NCI-H187 (cell line): ENCODE data around the gene CNBP.
"Not testable (repeated sequence)": the region's sequence is repeated elsewhere in the genome, so short reads cannot be mapped to it uniquely, and the experiment has no call there.

Experiments used
- DNase-seq, 2 experiments: peaks; one replicate each; lab custom pipeline; 2025; lab: John Stamatoyannopoulos, UW

The CNBP gene

DNA sequence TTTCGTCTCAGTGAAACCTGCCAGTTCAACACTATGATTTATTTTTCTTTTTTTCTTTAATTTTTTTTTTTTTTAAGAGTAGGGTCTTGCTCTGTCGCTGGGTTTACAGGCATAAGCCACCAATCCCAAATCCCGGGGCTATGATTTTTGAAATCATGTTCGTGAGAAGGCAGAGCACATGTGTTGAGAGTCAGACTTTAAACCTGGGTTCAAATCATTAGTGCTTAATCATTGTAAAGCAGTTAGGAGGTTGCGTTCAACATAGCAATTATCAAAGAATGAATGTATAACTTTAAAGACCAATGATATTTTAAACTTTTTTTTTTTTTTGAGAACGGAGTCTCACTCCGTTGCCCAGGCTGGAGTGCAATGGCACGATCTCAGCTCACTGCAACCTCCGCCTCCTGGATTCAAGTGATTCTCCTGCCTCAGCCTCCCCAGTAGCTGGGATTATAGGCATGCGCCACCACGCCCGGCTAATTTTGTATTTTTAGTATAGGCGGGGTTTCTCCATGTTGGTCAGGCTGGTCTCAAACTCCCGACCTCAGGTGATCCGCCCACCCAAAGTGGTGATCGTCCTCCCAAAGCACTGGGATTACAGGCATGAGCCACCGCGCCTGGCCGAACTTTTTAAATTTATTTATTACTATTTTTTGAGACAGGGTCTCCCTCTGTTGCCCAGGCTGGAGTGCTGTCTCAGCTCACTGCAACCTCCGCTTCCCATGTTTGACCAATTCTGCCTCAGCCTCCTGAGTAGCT, 1.3 kb upstream of the CNBP start:
- DNase-seq, result not testable (repeated sequence)

DNA sequence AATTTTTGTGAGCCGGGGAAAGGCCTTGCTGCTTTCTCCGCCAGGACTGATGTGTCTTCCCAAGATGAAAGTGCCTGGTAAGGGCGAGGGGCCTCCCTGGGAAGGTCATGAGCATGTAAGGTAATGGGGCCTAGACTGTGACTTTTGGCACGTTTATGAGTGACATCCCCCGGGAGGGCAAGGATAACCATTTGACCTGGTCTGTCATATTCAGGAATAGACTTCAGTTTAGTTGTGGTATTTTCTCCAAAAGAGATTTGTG, 631 bp upstream of the CNBP start:
- DNase-seq, result no peak

DNA sequence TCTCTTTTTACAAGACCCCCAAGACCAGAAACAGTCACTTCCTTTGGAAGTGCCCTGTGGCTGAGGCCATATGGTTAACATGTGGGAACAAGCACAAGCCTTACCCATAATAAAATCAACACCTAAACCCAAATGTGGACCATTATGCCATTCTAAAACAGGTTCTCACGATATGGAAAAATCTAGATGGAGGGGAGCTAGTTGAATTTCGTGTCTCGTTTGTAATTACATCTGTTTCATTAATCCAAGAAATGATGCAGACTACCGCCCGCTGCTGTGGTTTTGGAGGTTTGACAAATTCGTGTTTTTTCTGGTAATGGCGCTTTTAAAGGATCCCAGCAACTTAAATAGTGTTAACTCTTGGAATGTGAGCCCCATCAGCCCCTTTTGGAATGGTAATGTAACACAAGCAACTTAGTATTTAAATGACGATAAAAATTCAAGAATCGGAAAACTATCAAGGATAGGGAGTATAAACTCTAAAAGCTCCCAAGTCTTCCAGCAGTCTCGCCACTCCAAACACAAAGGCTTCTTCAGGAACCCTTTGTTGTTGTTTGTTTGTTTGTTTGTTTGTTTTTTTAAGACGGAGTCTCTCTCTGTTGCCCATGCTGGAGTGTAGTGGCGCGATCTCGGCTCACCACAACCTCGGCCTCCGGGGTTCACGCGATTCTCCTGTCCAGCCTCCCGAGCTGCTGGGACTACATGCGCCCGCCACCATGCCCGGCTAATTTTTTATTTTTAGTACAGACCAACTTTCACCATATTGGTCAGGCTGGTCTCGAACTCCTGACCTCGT, 1.1 kb downstream of the CNBP start:
- no peak for DNase-seq

DNA sequence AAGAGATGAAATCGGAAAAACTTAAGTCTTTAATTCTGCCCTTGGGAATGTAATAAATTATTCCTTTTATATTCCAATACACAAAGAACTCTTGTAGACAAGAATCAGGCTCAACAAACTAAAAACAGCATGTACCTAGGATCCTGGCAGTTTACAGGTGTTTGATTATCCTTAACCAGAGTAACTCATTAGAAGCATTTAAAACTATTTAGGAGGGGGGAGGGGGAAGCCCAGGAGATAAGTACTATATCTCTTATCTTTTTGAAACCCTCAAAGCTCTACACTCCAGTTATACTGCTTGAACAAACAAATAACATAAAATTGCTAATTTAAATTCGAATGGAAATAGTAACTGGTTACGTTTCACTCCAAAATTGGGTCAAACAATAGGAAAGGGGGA, 1.9 kb downstream of the CNBP start:
- no peak for DNase-seq

DNA sequence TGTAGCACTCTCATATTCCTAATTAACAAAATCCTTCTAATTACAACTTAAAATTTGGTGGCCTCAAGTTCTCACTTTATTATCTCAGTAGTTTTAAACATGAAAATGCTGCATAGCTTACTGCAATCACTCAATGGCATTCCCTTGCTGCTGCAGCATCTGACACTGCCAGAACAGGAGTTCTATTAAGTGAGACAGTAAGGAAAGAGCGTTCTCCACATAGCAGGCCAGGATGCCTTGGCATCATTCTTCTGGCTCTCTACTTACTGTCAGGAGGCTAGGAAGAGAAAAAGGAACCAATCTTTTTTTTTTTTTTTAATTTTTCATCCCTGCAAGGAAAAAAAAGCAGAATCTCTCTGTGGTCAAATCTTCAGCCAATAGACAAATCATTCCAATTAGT, 3.2 kb downstream of the CNBP start:
- DNase-seq, result no peak

DNA sequence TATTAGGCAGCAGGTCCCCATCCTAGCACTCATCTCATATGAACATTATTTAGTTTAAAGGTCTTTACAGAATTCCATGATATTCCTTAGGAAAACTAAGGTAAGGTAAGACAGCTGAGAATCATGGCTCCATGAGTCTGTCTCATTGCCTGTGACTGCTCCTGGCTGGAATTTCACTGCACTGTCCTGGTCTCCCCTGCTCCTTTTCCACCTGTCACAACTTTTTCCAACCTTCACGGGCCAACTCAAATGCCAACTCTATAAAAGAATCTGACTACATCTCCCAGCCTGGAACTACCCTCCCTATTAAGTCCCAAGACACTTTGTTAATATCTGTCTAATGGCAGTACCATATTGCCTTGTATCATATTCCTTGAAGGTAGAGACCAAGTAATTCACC, 7.6 kb downstream of the CNBP start:
- no peak for DNase-seq

DNA sequence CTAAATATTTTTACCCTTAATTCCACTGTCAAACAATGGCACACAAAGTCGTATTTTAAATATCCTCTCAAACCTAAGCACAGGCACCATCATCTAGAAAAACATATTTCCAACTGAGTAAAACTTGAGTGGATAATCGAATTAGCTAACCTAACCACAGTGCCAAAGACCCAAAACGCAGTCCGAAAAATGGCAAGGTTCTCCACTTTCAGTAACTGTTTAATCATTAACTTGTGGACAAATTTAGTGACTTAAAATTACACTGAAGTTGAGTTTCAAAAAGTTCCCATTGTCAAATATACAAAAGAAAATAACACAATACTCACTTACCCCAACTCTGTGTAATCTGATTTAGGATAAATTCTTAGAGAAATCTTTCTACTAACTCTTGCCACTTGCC, 10.0 kb downstream of the CNBP start:
- DNase-seq, result no peak

DNA sequence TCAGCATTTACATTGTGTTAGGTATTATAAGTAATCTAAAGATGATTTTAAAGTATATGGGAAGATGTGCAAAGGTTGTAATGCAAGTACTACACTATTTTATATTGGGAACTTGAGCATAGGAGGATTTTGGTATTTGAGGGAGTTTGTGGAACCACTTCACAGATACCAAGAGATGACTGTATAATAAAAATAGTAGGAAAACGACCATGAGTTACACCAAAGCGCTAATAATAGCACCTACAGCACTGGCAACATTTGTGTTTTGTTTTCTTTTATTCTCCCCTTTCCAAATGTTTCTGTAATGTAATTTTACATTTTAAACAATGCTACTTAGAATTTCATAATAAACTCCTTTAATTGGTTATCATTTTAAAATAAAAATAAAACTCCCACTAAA, 10.5 kb downstream of the CNBP start:
- no peak for DNase-seq

DNA sequence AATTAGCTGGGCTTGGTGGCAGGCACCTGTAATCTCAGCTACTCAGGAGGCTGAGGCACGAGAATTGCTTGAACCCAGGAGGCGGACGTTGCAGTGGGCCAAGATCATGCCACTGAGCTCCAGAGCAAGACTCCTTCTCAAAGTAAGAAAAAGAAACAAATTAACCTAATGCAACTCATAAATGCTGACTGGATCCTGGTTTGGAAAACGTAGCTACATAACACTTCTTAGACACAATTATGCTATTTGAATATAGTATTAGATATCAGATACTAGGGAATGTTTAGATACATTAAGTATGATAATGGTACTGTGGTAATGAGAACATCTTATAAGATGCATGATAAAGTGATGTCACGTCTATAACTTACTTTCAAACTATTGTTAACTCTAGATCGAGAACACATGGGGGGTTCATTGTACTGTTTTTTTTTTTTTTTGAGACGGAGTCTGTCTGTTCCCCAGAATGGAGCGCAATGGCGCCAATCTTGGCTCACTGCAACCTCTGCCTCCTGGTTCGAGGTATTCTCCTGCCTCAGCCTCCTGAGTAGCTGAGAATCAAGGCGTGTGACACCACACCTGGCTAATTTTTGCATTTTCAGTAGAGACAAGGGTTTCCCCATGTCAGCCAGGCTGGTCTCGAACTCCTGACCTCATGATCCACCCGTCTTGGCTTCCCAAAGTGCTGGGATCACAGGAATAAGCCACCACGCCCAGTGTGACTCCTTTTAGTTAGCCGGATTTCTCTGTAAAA, 16.9 kb downstream of the CNBP start:
- DNase-seq, result no peak

DNA sequence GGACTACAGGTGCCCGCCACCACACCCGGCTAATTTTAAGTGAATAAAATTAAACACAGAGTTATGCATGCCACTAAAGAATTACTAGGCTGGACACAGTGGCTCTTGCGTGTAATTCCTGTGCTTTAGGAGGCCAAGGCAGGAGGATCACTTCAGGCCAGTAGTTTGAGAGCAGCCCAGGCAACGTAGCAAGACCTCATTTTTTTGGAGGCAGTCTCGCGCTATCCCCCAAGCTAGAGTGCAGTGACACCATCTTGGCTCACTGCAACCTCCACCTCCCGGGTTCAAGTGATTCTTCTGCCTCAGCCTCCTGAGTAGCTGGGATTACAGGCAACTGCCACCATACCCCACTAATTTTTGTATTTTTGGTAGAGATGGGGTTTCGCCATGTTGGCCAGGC, 18.1 kb downstream of the CNBP start:
- DNase-seq, result not testable (repeated sequence)

DNA sequence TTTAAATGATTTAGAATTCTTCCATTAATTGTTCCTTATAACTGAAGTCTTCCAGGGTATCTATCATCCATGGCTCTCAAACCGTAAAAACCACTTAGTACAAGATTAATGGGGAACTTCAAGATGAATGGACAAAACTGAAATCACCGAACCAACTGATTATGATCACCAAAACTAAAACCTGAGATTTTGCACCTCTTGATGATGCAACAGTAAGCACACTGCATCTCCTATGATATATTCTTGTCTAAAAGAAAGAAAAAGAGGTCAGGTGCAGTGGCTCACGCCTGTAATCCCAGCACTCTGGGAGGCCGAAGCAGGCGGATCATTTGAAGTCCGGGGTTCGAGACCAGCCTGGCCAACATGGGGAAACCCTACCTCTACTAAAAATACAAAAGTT, 19.2 kb downstream of the CNBP start:
- no peak for DNase-seq

DNA sequence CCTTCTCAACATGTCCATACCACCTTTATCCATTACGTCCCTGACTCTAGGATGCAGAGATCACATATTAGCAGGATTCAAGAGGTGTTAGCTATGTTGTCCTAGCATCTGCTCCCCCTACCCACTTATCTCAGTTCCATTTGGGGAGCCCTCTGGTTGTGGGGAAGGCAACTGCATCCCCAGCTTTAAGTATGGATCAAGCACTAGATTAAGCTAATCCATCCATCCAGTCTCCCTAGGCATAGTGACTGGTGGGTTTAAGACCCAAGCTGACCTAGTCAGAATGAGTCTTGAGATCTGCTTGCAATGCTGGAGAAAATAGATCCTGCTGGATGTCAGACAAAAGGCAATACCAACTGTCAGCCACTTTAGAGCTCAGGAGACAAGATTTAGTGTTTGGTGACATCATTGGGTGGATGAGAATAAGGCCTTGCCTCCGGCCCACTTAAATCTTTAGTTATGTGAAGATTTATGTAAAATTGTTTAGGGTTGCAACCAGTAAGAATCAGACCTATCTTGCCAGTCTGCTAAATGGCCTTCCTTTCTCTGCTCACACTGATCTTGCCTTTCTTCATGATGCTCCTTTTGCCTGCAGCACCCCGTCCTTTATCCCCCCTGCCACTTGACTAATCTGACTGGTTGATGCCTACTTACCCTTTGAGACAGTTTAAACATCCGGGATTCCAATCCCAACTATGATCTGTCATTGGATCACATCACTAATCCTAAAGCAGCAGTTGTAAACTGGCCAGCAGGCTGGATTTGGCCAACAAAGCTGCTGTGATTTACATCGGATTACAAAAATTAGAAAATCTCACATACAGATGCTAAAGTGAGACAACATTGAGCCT, 20.7 kb downstream of the CNBP start:
- no peak for DNase-seq

DNA sequence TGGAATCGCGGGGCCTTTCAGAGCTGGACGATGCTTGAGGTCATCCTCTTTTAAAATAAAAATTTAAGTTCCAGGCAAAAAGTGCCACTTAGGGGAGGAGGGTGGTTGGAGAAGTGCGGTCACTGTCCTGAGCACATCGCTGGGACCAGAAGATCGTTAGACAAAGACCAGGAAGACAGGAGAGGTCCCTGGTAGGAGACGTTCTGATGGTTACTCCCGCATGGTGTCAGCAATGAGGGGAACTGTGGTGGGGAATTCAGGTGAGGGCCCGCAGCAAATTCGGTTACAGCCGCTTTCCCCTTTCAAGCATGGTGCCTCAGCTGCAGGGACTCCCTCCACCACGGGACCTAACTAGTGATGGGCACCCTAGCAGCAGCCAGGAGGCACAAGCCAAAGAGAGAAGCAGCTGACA, 21.8 kb downstream of the CNBP start:
- DNase-seq, result no peak

DNA sequence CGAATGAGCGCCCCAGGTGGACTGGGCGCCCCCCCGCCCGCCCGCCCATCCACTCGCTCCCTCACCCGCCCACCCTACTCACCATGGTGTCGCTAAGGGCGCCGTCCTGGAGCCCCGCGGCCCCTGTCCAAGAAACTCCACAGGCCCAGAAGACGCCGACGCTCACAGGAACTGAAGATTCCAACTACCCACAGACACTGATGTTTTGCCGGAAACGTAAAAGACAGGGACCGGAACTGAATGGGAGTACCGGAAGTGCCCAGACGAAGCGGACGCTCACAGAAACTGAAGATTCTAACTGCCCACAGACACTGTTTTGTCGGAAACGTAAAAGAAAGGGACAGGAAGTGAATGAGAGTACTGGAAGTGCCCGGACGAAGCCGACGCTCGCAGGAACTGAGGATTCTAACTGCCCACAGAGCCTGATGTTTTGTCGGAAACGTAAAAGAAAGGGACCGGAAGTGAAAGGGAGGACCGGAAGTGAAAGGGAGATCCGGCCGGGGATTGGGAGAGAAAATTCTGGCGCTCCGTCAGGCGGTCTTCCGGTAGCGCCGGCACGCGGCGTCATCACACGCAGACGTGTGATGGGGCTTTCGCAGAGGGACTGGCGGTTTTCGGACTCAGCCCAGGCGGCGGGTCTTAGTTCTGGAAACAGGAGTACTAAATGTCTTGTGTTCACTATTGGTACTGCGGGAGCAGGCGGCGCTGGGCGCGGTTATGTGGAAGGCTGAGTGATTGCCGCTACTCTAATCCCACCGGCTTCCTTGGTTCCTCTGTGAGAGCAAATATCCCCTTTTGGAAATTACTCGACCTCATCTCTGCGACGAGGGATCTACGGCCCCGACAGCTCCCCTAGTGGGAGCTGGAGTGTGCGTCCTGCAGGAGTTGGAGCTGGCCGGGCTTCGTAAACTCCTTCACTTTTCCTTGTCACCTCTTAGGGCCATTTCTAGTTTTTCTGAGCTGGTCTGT, 22.5 kb downstream of the CNBP start, which contains the start of gene ISY1:
Gene ISY1 (minus strand): TSS at position 173 of the 969 bp plus-strand sequence. CDS start 88 bp downstream, at position 85.
- peak; percentile 85 to 90 for DNase-seq

DNA sequence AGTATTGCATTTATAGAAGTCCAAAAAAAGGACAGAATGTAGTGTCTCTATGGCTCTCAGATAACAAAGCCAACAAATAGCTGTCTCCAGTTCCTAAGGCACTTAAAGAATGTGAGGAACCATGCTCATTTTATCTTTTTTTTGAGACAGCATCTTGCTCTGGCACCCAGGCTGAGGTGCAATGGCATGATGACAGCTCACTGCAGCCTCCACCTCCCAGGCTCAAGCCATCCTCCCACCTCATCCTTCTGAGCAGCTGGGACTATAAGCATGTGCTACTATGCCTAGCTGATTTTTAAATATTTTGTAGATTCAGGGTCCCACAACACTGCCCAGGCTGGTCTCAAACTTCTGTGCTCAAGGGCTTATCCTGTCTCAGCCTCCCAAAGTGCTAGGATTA, 38.9 kb downstream of the CNBP start:
- no peak for DNase-seq

DNA sequence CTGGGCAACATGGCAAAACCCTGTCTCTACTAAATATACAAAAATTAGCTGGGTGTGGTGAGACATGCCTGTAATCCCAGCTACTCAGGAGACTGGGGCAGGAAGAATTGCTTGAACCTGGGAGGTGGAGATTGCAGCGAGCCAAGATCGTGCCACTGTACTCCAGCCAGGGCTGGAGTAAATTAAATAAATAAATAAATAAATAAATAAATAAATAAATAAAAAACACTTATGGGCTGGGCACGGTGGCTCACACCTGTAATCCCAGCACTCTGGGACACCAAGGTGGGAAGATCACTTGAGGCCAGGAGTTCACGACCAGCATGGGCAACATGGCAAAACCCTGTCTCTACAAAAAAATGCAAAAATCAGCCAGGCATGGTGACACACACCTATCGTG, 42.7 kb downstream of the CNBP start:
- not testable (repeated sequence) for DNase-seq

DNA sequence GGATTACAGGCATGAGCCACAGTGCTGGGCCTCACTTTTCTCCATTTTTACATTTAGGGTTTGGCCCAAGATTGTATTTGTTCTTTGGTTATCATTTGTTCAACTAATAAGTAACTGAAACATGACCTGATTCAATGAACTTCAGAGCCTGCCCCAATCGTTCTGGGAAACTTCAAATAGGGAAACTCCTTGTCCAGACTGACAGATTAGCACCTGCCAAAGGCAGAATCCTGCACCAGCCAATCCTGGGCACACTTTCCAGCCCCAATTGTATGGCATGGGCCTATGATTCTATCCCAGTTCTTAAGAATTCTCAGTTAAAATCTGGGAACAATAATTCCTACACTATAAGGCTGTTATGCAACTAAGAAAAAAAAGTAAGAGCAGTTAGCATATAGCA, 43.8 kb downstream of the CNBP start:
- DNase-seq, result no peak

DNA sequence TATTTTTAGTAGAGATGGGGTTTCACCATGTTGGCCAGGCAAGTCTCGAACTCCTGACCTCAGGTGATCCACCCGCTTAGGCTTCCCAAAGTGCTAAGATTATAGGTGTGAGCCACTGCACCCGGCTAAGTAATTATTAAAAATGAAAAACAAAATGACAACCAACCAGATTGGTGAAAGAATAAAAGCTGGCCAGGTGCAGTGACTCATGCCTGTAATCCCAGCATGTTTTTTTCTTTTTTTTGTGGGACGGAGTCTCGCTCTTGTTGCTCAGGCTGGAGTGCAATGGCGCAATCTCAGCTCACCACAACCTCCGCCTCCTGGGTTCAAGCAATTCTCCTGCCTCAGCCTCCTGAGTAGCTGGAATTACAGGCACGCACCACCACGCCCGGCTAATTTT, 47.4 kb downstream of the CNBP start:
- not testable (repeated sequence) for DNase-seq

DNA sequence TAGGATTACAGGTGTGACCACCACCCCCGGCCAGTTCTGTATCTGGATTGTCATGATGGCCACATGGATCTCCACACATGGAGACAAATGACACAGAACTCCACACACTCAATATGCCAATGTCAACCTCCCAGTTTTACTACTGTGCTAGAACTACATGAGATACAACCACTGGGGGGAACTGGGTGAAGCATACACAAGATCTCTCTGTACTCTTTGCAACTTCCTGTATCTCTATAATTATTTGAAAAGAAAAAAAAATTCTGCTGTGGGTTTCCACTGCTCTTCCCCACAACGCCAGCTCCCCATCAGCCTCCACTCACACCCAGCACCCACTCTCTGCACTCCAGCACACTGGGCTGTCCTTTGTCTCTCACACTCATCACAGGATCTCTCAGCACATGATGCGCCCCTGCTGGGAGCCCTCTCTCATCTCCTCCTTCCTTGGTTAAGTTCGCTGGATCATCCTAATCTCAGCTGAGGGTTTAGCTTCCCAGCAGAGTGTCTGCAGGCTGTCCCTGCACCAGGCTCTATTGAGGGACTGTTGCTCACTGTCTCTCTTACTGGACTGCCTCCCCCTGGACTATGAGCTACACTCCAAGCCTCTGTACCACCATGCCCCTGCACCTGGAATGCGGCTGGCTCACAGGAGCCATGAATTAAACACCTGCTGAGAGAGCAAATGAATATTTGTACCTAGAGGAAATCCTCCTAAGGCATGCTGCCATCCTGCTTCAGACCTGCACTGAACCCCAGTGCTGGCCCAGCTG, 51.4 kb downstream of the CNBP start:
- no peak for DNase-seq

DNA sequence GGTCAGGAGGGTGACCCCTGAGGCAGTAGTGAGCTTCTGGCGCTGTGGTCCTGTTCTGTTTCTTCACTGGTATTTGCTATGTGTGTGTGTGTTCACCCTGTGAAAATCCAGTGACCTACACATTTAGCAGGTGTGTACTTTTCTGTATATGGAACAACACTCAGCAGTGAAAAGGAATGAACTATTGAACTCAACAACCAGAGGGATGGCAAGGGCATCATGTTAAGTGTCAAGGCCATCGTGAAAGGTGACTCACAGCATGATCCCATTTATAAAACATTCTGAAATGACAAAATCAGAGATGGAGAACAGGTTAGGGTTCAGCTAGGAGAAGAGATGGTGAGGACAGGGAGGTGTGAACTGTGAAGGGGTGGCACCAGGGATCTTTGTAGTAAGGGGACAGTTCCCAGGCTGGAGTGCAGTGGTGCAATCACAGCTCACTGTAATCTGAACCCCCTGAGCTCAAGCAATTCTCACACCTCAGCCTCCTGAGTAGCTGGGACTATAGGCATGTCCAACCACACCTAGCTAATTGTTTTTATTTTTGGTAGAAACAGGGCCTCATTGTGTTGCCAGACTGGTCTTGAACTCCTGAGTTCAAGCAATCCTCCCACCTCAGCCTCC, 52.1 kb downstream of the CNBP start:
- DNase-seq, result no peak
